ENCODE measurements around the gene PTPRN2. TPM values are rescaled to one million over a fixed set of nuclear protein-coding genes. Genes with fewer than 3 reads are reported as not detected.

The PTPRN2 gene
- total RNA-seq, 1 experiment from 2014 or later = 1.2 TPM

GRCh38 chr7:158579662-158580646 is 7.7 kb downstream of the PTPRN2 start:
- Histone ChIP-seq H3K27me3 (replicated peaks) (no peaks in the 10 kb centered on the region), H3K4me3 (no peak overlapping the region), H3K4me1 (replicated peaks) (no peaks in the 10 kb centered on the region), H3K9me3 (replicated peaks) (peaks cover 5% of the 10 kb centered on the region; the same call in 1 of the 2 replicates), H3K27ac (no peak overlapping the region), H3K36me3 (no peaks in the 10 kb centered on the region)
- no peak for DNase-seq (ENCODE audit: low read depth in 1 of 2, low spot score in 2 of 2)

GRCh38 chr7:158576050-158576762 is 11.4 kb downstream of the PTPRN2 start:
- no peaks in the 10 kb centered on the region for H3K27me3 ChIP-seq (replicated peaks)
- DNase-seq (ENCODE audit: low read depth in 1 of 2, low spot score in 2 of 2) = no peak
- H3K4me3 ChIP-seq = no peak overlapping the region
- H3K27ac ChIP-seq = no peak overlapping the region
- H3K4me1 ChIP-seq (replicated peaks) = peaks cover 10% of the 10 kb centered on the region
- peaks cover 5% of the 10 kb centered on the region; the same call in 1 of the 2 replicates for H3K9me3 ChIP-seq (replicated peaks)
- H3K36me3 ChIP-seq = no peaks in the 10 kb centered on the region

- Histone ChIP-seq H3K4me1 (replicated peaks) (peaks cover 10% of the 10 kb centered on the region), H3K4me3 (no peak overlapping the region), H3K27ac (no peak overlapping the region), H3K9me3 (replicated peaks) (0 out of 2 replicates have a peak, but pooled peaks cover 3% of the 10 kb centered on the region), H3K27me3 (replicated peaks) (no peaks in the 10 kb centered on the region), H3K36me3 (no peaks in the 10 kb centered on the region)
- no peak for DNase-seq (ENCODE audit: low read depth in 1 of 2, low spot score in 2 of 2)
Observed at GRCh38 chr7:158574308-158575036, 13.2 kb downstream of the PTPRN2 start.

GRCh38 chr7:158573310-158573709 is 14.3 kb downstream of the PTPRN2 start:
- H3K36me3 ChIP-seq = no peaks in the 10 kb centered on the region
- no peak overlapping the region for H3K27ac ChIP-seq
- H3K4me1 ChIP-seq (replicated peaks) = peaks cover 10% of the 10 kb centered on the region
- no peaks in the 10 kb centered on the region for H3K9me3 ChIP-seq (replicated peaks)
- H3K4me3 ChIP-seq = no peak overlapping the region
- DNase-seq (ENCODE audit: low read depth in 1 of 2, low spot score in 2 of 2) = no peak
- no peaks in the 10 kb centered on the region for H3K27me3 ChIP-seq (replicated peaks)

GRCh38 chr7:158572000-158572828 is 15.4 kb downstream of the PTPRN2 start:
- peak; percentile 60 to 67 for DNase-seq (ENCODE audit: low read depth in 1 of 2, low spot score in 2 of 2)
- H3K27ac ChIP-seq = no peak overlapping the region
- peaks cover 10% of the 10 kb centered on the region for H3K4me1 ChIP-seq (replicated peaks)
- H3K9me3 ChIP-seq (replicated peaks) = no peaks in the 10 kb centered on the region
- H3K4me3 ChIP-seq = no peak overlapping the region
- no peaks in the 10 kb centered on the region for H3K36me3 ChIP-seq
- H3K27me3 ChIP-seq (replicated peaks) = no peaks in the 10 kb centered on the region

GRCh38 chr7:158570449-158571170 is 17.0 kb downstream of the PTPRN2 start:
- Histone ChIP-seq H3K36me3 (no peaks in the 10 kb centered on the region), H3K4me1 (replicated peaks) (peaks cover 10% of the 10 kb centered on the region), H3K27ac (no peak overlapping the region), H3K9me3 (replicated peaks) (no peaks in the 10 kb centered on the region), H3K27me3 (replicated peaks) (no peaks in the 10 kb centered on the region), H3K4me3 (no peak overlapping the region)
- DNase-seq (ENCODE audit: low read depth in 1 of 2, low spot score in 2 of 2) = no peak

- no peak overlapping the region for H3K27ac ChIP-seq
- no peaks in the 10 kb centered on the region for H3K9me3 ChIP-seq (replicated peaks)
- no peaks in the 10 kb centered on the region for H3K36me3 ChIP-seq
- H3K4me1 ChIP-seq (replicated peaks) = peaks cover 14% of the 10 kb centered on the region
- no peaks in the 10 kb centered on the region for H3K27me3 ChIP-seq (replicated peaks)
- DNase-seq (ENCODE audit: low read depth in 1 of 2, low spot score in 2 of 2) = no peak
- no peak overlapping the region for H3K4me3 ChIP-seq
Observed at GRCh38 chr7:158569858-158570323, 17.7 kb downstream of the PTPRN2 start.

- Histone ChIP-seq H3K9me3 (replicated peaks) (no peaks in the 10 kb centered on the region), H3K27me3 (replicated peaks) (no peaks in the 10 kb centered on the region), H3K27ac (no peak overlapping the region), H3K4me3 (no peak overlapping the region), H3K4me1 (replicated peaks) (peaks cover 21% of the 10 kb centered on the region), H3K36me3 (no peaks in the 10 kb centered on the region)
- no peak for DNase-seq (ENCODE audit: low read depth in 1 of 2, low spot score in 2 of 2)
Observed at GRCh38 chr7:158568974-158569857, 18.4 kb downstream of the PTPRN2 start.

GRCh38 chr7:158567153-158567603 is 20.4 kb downstream of the PTPRN2 start:
- Histone ChIP-seq H3K9me3 (replicated peaks) (no peaks in the 10 kb centered on the region), H3K27me3 (replicated peaks) (no peaks in the 10 kb centered on the region), H3K36me3 (no peaks in the 10 kb centered on the region), H3K4me1 (replicated peaks) (peaks cover 18% of the 10 kb centered on the region), H3K27ac (no peak overlapping the region), H3K4me3 (no peak overlapping the region)
- DNase-seq (ENCODE audit: low read depth in 1 of 2, low spot score in 2 of 2) = no peak

GRCh38 chr7:158564663-158565035 is 23.0 kb downstream of the PTPRN2 start:
- no peaks in the 10 kb centered on the region for H3K36me3 ChIP-seq
- H3K4me3 ChIP-seq = no peak overlapping the region
- no peaks in the 10 kb centered on the region for H3K27me3 ChIP-seq (replicated peaks)
- no peaks in the 10 kb centered on the region for H3K9me3 ChIP-seq (replicated peaks)
- DNase-seq (ENCODE audit: low read depth in 1 of 2, low spot score in 2 of 2) = peak in 1 of 2 experiments; percentile 17
- H3K27ac ChIP-seq = no peak overlapping the region
- peaks cover 14% of the 10 kb centered on the region for H3K4me1 ChIP-seq (replicated peaks)

GRCh38 chr7:158563911-158564662 is 23.5 kb downstream of the PTPRN2 start:
- H3K36me3 ChIP-seq = no peaks in the 10 kb centered on the region
- no peak for DNase-seq (ENCODE audit: low read depth in 1 of 2, low spot score in 2 of 2)
- H3K4me1 ChIP-seq (replicated peaks) = peaks cover 14% of the 10 kb centered on the region
- no peaks in the 10 kb centered on the region for H3K27me3 ChIP-seq (replicated peaks)
- H3K4me3 ChIP-seq = no peak overlapping the region
- no peak overlapping the region for H3K27ac ChIP-seq
- H3K9me3 ChIP-seq (replicated peaks) = no peaks in the 10 kb centered on the region
